Erythroblast (primary cell): Measurements from ENCODE around the gene CHSY1.

Experiments
- GATA1 ChIP-seq: IDR thresholded peaks from 2 replicates; pipeline ENCODE4 v1.6.1; 2011; ENCODE audit warnings: low read depth, mild to moderate bottlenecking, control low read depth, low read length, moderate library complexity
- POLR2A ChIP-seq: IDR thresholded peaks from 2 replicates; pipeline ENCODE4 v1.6.1; 2011; ENCODE audit warnings: mild to moderate bottlenecking, low read length

DNA sequence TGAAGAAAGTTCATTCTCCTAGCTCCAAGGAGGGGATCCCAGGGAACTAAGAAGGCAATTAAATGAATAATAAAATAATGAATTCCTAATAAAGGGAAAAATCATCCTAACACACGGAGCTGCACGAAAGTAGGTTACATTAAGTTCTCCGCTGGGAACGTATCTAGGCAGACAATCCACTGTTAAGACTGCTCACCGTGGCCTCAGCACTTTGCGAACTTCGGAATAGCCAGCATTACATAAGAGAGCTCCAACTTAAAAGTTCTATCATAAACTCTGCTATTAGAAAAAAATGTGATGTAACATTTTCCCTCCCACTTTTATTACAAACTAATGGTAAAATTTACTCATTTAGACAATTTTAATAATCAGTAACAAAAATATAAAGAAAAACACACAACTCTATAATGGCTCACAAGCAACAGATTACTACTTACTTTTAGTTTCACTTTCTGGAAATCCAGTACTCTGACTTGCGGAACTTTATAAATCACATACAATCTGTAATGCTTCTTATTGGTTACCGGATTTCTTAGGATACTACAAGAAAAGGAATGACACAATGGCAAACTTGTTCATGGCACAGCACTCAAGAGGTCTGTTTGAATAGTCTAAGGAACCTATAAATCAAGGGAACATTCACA lies 34.7 kb upstream of the CHSY1 start:
- no peak for TF ChIP-seq POLR2A
- TF ChIP-seq GATA1, result no peak
